ENCODE results near the gene NKAIN2. TPM values are rescaled to one million over a fixed set of nuclear protein-coding genes. Genes with fewer than 3 reads are reported as not detected.

NKAIN2 gene
- total and polyA plus RNA-seq, 12 donors, result 0.07 to 3.0 (median 0.28) TPM; not detected in 1

- Histone ChIP-seq H3K27ac (no peak overlapping the region), H3K4me1 (no peaks in the 10 kb centered on the region), H3K27me3 (peaks cover 0 to 43% (median 13%) of the 10 kb centered on the region in 7 donors), H3K4me3 (no peak overlapping the region), H3K36me3 (no peaks in the 10 kb centered on the region), H3K9me3 (no peaks in the 10 kb centered on the region)
- ATAC-seq (no peak), DNase-seq (no peak)
- intact Hi-C loops (cut with DNase I), result no loop called here
- TF ChIP-seq, protein P1, sequence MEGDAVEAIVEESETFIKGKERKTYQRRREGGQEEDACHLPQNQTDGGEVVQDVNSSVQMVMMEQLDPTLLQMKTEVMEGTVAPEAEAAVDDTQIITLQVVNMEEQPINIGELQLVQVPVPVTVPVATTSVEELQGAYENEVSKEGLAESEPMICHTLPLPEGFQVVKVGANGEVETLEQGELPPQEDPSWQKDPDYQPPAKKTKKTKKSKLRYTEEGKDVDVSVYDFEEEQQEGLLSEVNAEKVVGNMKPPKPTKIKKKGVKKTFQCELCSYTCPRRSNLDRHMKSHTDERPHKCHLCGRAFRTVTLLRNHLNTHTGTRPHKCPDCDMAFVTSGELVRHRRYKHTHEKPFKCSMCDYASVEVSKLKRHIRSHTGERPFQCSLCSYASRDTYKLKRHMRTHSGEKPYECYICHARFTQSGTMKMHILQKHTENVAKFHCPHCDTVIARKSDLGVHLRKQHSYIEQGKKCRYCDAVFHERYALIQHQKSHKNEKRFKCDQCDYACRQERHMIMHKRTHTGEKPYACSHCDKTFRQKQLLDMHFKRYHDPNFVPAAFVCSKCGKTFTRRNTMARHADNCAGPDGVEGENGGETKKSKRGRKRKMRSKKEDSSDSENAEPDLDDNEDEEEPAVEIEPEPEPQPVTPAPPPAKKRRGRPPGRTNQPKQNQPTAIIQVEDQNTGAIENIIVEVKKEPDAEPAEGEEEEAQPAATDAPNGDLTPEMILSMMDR (IDR thresholded peaks at IDR 0.05), result no peak
- 72 to 75% methylated on average over 3 of the region's 3 CpGs for WGBS, 2 donors
These were observed 6.5 kb downstream of the NKAIN2 start for GRCh38 chr6:123810214-123810613.

GRCh38 chr6:123810948-123811347 is 7.3 kb downstream of the NKAIN2 start:
- no peak for ATAC-seq
- Histone ChIP-seq H3K36me3 (no peaks in the 10 kb centered on the region), H3K4me3 (no peak overlapping the region), H3K9me3 (no peaks in the 10 kb centered on the region), H3K27ac (no peak overlapping the region), H3K4me1 (no peaks in the 10 kb centered on the region), H3K27me3 (peaks cover 0 to 40% (median 11%) of the 10 kb centered on the region in 7 donors)
- no peak for DNase-seq
- TF ChIP-seq, protein P1 (IDR thresholded peaks at IDR 0.05), result no peak
- intact Hi-C loops (cut with DNase I), result no loop called here
- 84 to 90% methylated on average over 2 of the region's 2 CpGs for WGBS, 2 donors

DNA sequence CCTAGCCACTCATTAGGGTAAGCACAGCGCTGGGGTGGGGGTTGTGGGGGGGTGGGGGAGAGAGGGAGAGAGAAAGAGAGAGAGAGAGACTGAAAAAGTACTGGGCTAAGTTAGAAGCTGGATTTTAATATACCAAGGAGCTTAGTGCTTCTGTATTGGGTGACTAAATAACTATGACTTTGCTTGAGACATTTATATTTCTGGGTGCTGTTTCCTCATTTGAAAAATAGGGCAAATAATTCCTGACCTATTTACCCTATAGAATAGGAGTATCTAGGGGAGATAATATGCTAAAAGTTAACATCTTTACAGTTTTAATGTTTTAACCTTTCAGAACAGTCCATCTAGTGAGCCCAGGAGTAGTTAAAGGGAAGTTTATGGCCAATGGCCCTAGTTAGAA is 7.7 kb downstream of the NKAIN2 start:
- intact Hi-C loops (cut with DNase I), result no loop called here
- no peak overlapping the region for H3K27ac ChIP-seq
- TF ChIP-seq, protein P1 (IDR thresholded peaks at IDR 0.05), result no peak
- ATAC-seq, result no peak
- H3K9me3 ChIP-seq, result no peaks in the 10 kb centered on the region
- no peaks in the 10 kb centered on the region for H3K36me3 ChIP-seq
- peaks cover 0 to 36% (median 11%) of the 10 kb centered on the region in 7 donors for H3K27me3 ChIP-seq
- WGBS, 2 donors, result 27 to 35% methylated on average over 1 of the region's 1 CpG
- H3K4me3 ChIP-seq, result no peak overlapping the region
- DNase-seq, result no peak
- H3K4me1 ChIP-seq, result no peaks in the 10 kb centered on the region

DNA sequence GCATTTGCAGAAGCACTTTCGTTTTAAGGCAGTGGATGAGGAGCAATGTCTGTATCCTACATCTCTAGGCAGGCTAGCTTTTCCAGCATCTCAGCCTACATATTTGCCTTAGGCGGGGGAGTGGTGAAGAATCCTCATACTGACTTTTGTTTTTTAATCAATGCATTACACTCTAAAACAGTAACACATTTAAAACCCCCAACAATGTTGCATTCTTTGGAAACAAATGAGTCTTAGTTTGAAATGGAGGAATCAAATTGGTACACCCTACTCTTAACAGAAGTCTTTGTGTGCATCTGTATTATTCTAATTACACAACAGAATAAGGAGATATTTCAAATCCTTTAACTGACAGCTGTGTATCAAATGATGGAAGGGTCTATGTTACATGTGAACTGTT is 9.0 kb downstream of the NKAIN2 start:
- DNase-seq, result no peak
- no peak overlapping the region for H3K4me3 ChIP-seq
- intact Hi-C loops (cut with DNase I), result no loop called here
- H3K27me3 ChIP-seq, result peaks cover 0 to 26% (median 7%) of the 10 kb centered on the region in 7 donors
- no peak for ATAC-seq
- WGBS, 2 donors, result 83 to 89% methylated on average over 2 of the region's 2 CpGs
- H3K36me3 ChIP-seq, result no peaks in the 10 kb centered on the region
- no peak overlapping the region for H3K27ac ChIP-seq
- H3K4me1 ChIP-seq, result no peaks in the 10 kb centered on the region
- H3K9me3 ChIP-seq, result no peaks in the 10 kb centered on the region
- TF ChIP-seq, protein P1 (IDR thresholded peaks at IDR 0.05), result no peak

All from heart right ventricle (tissue), 16 donors.